NCI-H2196 (cell line): ENCODE data around the gene ARHGAP32.

Source experiments
- DNase-seq: peaks from one replicate; lab custom pipeline; 2025; ENCODE audit not compliant: unreplicated experiment; lab: John Stamatoyannopoulos, UW

Gene ARHGAP32

GRCh38 chr11:129192150-129192549 is at the start of gene ARHGAP32:
ARHGAP32 (minus strand) TSS chr11:129192325; CDS start chr11:129192198, 127 bp downstream.
- DNase-seq, result no peak

DNA sequence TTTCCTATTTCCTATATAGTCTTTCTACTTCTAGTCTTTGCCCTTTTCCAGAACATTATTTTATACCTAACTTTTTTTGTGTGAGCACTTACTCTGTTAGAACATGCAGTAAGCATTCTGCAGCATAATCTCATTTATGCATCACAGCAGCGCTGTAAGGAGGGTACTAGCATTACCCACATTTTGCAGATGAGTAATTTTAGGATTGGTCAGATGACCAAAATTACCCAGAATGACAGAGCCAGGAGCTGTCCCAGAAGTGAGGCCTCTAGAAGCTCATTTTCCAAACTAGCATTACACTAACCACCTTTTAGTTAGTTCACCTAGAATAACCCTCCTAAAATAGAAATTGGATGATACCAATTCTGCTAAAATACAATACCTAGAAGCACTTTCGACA is 47.1 kb upstream of the ARHGAP32 start:
- no peak for DNase-seq

- DNase-seq, result no peak
These were observed 45.9 kb upstream of the ARHGAP32 start for GRCh38 chr11:129237880-129238638.

GRCh38 chr11:129237456-129237855 is 45.3 kb upstream of the ARHGAP32 start:
- no peak for DNase-seq

DNA sequence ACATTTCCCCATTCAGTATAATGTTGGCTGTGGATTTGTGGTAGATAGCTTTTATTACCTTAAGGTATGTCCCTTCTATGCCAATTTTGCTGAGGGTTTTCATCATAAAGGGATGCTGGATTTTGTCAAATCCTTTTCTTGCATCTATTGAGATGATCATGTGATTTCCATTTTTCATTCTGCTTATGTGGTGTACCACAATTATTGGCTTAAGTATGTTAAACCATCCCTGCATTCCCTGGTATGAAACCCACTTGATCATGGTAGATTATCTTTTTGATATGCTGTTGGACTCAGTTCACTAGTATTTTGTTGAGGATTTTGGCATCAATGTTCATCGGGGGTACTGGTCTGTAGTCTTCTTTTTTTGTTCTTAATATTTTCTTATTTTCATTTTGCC is 44.7 kb upstream of the ARHGAP32 start:
- no peak for DNase-seq

GRCh38 chr11:129234978-129235377 is 42.9 kb upstream of the ARHGAP32 start:
- DNase-seq, result no peak

GRCh38 chr11:129230006-129230405 is 37.9 kb upstream of the ARHGAP32 start:
- no peak for DNase-seq

GRCh38 chr11:129226207-129226798 is 34.2 kb upstream of the ARHGAP32 start:
- DNase-seq, result no peak

DNA sequence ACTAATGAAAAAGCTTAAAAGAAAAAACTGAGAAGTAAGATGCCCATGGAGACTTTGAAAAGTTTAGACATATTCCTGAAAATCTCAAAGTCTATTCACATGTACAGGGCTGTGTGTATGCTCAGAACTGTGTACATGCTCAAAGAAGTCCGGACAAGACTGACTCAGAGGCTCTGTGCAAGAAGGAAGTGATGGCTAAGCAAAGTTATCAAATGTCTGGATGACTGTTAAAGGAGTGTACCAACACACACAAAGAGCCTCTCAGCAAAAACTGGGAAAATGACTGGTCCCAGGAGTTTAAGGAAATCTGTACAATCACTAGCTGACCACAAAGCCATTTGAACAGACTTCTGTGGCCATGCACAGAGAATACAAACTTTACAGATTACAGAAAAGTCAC is 33.1 kb upstream of the ARHGAP32 start:
- DNase-seq, result no peak

- DNase-seq, result no peak
These were observed 32.4 kb upstream of the ARHGAP32 start for GRCh38 chr11:129224538-129224937.

DNA sequence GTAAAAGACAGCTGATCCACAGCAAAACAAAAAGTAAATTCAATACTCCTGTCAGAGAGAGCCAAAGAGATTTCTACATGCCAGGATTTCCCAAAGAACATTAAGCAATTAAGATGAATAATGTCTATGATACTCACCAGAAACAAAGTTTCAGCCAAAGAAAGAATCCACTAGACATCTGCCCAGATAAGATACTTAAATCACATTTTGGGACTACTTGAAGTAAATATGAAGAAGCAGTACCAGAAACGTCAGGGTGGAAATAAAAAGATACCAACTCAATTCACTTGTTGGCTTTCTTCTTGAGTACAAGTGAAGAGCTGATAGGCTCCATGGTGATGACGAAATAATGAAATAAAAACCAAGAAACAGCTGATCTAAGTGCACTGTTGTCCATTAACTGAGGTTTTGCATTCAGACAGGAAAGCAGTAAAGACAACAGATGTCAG is 31.6 kb upstream of the ARHGAP32 start:
- DNase-seq, result no peak

DNA sequence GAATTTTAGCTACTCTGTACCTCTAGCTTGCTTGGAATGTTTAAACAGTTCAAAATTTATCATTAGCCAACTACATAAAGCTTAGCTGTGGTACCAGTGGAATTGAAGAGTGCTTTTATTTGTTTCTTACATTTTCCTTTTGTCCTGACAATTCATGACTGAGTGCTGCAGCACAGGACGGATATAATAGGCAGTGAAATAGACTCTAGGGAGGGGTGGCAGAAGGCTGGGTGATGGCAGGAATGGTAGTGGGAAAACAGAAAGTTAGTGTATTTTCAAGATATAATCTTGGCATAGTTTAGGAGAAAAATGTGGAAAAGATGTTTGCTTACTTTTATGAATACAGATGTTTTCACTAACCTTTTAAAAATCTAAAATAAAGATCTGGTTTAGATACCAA is 31.1 kb upstream of the ARHGAP32 start:
- DNase-seq, result no peak

DNA sequence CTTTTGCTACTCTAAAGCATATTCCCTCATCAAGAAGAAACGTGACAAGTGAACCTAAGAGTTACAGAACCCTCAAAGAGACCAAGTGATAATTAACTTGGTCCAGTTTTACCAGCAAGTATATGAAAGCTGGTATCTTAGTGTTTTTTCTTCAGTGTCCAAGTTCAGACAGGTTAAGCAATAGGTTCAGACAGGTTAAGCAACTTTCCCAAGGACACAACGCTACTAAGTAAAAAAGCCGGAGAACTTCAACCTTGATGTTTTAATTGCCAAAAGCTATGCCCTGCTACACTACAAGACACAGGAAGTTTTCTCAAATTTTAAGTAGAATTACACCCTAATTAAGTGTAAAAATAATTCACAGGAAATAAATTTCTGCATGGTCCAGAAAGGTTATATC is 30.0 kb upstream of the ARHGAP32 start:
- DNase-seq, result no peak

- no peak for DNase-seq
These were observed 23.6 kb upstream of the ARHGAP32 start for GRCh38 chr11:129215506-129216245.

GRCh38 chr11:129214710-129215295 is 22.7 kb upstream of the ARHGAP32 start:
- no peak for DNase-seq

GRCh38 chr11:129213261-129213660 is 21.1 kb upstream of the ARHGAP32 start:
- DNase-seq, result no peak

DNA sequence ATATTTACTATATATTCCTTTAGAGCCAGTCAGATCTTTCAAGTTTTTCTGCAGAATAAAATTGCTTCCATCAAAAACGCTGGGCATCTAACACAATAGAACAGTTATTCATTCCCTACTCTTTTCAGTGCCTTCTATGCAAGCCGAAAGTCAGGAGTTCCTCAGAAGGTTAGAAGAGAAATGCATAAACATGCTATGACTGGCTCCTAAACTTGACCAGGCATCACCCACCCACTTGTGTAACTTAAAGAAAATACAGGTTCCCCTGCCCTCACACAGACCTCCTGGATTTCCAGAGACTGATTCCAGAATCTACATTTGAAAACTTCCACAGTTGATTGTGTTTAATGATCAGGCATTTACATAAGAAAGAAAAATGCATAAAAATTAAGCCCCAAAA is 19.3 kb upstream of the ARHGAP32 start:
- no peak for DNase-seq

GRCh38 chr11:129210831-129211181 is 18.7 kb upstream of the ARHGAP32 start:
- DNase-seq, result no peak

DNA sequence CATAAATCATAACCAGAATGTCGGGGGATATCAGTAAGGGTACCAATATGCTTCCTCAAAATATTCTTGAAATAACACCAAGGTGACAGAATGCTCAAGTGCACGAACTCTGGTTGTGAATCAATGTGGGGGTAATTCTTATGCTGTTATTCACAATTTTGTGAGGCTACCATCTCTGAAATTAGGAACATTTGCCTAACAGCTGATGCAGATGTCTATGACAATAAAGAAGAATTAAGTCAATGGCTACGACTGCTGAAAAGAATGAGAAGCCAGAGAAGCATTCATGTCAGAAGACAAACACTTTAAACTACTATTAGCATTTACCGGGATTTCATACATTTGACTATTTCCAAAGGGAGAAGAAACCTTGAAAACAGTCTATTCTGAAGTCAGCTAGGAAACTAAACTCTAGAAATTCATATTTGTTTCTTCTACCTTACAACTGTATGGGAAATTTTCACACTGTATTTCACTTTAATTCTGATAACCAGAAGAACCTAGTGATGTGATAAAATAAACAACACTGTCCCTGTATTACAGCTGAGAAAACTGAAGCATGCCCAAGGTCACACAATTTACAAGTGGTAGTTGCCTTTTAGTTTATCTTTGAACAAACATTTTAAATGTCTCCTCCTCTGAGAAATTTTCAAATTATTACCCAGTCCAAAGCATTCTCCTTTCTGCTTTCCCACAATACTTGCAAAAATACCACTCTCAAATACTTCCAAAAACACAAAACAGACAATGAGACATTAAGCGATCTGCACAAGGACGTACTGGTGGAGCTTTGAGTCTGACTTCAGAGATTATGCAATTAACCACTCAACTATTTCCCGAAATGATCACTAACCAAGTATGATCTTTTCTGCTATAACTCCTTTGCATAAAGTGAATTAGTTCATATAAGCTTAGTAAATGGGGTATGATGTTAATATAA is 18.0 kb upstream of the ARHGAP32 start:
- DNase-seq, result no peak

DNA sequence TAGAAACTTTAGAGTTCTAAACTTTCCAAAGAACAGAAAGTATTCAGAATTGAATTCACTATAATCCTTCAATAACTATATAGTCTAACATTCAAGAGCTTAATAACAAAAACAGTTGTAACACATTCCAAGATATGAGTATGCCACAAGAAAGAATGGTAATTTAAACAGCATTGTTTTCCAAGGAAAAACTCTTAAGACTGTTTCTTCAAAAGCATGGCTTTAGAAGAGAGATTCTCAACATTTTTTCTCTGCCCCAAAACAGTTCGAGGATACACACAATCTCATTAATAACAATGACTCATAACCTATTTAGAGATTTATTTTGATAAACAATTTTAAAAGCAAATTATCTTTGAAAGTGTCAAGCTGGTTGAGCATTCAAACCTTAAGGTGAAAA is 16.7 kb upstream of the ARHGAP32 start:
- DNase-seq, result no peak
